HG03520 (cell line): Measurements from ENCODE around the gene COMP.

Experiments used
- ATAC-seq: cut with Tn5 transposase; IDR thresholded peaks from one replicate; pipeline ENCODE4 v1.9.1; 2021; ENCODE audit warnings: mild to moderate bottlenecking, moderate library complexity; ENCODE audit not compliant: unreplicated experiment

Gene COMP

DNA sequence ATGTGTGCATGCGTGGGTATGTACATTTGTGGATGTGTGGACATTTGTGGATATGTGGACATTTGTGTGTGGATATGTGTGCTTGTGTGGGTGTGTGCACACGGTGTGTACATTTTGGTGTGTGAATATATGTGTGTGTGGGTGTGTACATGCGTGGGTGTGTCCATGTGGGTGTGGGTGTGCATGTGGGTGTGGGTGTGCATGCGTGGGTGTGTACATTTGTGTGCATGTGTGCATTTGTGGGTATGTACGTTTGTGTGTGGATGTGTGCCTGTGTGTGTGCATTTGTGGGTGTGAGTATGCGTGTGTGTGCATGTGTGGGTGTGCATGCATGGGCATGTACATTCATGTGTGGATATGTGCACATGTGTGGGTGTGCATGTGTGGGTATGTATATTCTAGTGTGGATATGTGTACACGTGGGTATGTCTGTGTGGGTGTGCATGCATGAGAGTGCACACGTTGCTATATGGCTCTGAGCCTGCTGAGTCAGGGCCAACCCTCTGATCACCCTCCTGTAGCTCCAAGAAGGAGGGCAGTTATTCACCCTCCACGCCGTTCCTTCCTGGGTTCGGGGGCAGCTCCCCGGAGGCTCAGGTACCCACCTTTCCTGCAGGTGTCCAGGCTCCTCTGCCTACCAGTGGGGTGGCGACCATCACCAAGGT is 20.3 kb downstream of the COMP start:
- ATAC-seq = no peak

DNA sequence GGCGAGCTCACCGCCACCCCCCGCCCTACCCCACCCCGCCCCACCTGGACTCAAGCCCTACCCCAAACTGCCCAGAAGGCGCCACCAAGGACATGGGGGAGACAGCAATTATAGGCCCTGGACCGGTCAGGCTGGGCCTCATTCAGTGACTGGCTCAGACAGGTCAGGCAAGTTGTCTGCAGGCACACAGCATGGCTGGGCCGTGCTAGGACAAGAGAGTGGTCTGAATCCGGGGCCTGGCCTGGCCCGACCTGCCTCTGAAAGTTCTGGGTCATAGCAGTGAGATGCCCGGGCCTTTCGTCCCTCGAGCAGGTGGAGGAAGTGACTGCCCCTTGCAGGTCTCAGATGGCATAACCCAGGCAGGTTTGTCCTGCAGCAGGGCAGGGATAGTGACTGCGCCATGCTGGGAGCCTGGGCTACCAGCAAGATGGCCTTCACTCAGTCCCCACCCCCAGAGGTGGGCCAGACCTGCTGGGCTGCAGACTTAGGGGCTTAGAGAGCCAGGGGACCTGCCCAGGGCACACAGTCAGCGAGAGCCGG is 21.0 kb downstream of the COMP start:
- no peak for ATAC-seq

DNA sequence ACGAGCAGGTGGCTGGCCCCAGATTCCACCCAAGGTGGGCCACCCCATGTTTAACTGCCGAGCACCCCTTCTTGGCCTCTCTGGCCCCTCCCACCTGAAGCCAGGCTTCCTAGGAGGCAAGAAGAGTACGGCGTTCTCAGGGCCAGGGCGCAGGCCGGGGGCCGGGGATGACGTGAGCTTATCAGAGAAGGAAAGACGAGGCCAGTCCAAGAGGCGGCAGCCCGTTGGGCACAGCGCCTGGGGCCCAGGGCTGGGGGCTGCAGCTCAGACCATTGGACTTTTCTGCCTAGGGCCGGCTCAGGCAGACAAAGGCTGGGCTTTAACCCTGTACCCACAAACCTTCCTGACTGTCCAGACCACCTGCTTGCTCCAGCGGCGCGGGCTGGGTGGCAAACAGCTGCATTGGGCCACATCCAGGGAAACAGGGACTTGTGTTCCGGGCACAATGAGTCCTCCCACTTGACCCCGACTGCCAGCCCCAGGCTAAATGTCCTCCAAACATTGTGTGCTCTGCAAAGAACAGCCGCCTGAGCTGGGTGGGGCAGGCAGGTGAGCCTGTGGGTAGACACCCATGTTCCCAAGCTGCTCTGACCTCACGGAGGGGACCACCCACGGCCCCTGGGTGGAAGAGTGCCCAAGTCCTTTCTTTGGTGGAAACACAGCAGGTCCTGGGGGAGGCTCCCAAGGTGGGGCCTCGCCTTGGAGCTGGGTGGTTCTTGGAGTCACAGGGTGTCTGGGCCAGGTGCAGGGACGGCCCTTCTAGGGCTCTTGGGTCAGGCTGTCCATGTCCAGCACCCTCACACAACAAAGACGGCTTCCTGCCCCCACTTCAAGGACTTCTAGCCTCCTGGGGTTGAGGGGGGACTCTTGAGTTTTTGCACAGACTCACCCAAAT is 21.9 kb downstream of the COMP start:
- ATAC-seq = no peak

DNA sequence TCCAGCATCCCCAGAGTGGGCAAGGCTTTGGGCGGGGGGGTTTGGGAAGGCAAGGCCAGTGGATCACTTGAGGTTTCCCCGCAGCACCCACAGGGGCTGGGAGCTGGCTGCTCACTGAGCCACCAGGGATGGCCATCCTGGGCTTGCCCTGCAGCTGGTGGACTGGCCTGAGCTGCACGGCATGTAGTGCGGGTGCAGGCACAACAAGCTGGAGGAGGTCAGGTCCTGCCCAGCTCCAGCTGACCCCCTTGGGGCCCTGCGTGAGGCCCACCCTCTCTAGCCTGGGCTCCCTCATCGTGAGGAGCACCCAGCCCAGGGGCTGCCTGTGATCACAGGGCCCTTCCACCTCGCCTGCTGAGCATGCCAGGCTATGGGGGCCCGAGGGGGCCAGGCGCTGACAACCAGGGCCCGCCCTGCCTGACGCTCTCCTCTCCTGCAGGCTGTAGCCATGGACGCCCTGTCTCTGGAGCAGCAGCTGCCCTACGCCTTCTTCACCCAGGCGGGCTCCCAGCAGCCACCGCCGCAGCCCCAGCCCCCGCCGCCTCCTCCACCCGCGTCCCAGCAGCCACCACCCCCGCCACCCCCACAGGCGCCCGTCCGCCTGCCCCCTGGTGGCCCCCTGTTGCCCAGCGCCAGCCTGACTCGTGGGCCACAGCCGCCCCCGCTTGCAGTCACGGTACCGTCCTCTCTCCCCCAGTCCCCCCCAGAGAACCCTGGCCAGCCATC is 22.9 kb downstream of the COMP start:
- no peak for ATAC-seq

DNA sequence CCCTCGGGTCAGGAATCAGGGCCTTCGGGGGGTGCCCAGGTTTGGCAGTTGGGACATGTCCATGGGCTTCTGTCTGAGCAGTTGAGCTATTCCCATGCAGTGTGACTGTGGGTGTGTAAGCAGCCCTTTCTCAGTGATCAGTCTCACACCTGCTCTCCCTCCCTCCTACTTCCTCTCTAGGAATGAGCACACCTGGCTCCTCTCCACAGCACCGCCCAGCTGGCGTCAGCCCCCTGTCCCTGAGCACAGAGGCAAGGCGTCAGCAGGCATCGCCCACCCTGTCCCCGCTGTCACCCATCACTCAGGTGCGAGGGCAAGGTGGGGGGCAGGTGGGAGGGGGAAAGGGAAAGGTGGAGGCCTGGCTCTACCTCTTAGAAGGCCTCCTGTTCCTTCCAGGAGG is 25.9 kb downstream of the COMP start:
- ATAC-seq = no peak

DNA sequence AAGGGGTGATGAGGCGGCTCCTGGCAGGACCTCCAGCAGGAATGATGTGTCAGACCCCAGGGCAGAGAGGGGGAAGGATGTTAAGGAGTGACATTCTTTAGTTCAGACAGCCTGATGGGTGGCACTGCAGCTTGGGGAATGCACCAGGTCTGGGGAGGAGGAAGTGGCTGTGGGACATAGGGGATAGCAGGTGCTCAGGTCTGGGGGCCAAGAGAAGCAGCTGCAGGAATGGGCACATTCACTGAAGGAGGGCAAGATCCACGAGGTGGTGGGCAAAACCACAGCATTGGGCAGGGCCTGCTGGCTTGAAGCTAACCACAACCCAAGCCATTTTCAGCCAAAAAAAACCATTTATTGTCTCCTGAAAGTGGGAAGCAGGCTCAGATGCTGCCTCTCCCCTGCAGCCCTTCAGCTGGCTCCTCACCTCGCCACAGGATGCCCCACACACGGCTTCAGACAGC is 26.5 kb downstream of the COMP start:
- ATAC-seq = no peak

DNA sequence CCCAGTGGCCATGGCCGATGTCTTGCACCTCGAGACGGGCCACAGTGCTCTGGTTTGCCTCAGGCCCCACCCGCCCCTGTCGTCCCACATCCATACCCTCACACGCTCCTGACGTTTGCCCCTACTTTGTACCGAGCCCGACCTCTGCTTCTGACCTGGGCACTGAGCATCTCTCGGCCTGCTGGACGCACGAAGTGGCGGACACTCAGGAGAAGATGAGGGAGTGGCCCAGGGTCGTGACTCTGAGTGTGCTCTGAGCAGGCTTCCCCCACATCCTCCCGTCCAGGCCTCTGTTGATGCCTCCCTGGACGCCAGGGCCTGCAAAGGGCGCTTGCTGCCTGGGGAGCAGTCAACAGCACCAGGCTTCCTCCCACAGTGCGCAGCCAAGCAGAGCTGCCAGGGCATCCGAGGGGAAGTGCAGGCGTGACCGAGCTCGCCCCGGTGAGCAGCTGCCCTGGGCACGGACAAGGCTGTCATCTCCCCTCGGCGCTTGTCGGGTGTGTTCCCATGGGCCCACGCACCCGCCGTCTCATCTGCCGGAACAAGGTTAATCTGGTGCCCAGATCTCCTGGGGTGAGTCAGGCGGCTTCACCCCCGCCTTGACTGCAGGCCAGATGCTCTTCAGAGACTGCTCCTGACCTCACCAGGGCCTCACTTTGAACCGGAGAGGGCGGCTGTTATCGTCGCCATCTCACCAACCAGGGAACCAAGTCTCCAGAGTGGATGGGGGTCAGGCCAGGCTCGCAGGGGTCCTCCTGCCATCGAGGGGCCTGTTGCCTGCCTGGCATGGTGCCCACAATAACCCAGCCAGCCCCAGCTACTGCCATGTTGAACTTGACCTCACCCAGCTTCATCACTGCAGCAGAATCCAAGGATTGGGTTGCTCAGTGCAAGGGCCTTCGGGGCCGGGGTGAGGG is 27.2 kb downstream of the COMP start:
- no peak for ATAC-seq

DNA sequence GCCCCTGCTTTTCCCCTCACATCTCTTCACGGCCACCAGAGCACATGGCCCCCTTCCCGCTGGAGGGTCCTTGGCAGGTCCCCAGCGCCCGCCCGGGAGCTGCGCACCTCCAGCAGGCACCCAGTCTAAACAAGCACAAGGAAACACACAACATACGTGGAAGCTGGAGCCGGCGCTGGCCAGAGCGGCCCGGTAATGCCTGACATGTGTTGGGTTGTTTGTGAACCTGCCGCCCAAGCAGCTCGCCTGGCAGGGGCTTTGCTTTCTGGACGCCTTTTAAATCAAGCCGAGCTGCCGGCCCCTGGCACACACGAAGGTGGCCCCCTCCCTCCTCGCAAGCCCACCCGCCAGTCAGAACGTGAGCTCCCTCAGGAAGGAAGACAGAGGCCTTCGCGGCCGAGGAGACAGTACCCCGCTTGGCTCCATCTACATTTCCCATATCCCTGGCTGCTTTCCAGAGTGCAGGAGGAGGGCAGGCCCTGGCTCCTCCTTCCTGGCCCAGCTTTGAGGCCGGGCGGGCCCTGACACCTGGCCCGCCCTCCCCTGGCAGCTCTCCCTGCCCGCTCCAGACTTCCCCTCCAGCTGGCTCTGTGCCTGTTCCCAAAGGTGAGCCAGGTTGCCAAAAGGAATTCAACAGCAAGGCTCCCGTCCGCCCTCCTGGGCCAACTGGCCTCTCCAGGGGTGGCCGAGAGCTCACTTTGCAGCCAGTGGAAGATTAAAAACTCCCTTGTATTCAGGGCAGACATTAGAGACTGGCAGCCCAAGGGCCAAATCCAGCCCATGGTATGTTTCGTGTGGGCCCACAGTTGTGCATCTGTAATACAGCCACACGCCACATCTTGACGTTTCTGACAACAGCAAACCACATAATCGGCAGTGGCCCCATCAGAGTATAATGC is 28.7 kb downstream of the COMP start:
- no peak for ATAC-seq

DNA sequence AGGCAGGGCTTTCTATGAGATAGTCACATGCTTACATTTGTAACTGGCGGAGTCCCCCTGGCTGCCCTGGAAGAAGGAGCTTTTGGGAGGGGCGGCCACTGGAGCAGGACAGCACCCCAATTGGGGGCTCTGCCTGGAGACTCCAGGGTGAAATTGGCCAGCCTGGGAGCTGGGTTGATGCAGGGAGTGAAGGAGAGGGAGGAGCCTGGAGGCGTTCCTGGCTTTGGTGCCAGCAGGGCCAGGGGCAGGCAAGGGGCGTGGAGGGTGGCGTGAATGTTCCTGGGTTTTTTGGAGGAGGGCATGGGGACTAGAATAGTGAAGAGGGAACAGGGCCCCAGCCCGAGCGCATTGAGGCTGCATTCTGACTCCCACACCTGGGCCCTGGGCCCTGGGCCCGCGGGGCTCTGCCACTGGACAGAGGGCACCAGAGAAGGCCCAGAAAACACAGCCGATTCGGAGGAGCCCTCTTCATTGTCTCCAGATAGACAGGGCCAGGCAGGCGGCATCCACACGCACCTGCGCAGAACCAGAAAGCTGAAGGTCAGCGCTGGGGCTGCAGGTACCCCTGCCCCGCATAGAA is 29.5 kb downstream of the COMP start:
- no peak for ATAC-seq

DNA sequence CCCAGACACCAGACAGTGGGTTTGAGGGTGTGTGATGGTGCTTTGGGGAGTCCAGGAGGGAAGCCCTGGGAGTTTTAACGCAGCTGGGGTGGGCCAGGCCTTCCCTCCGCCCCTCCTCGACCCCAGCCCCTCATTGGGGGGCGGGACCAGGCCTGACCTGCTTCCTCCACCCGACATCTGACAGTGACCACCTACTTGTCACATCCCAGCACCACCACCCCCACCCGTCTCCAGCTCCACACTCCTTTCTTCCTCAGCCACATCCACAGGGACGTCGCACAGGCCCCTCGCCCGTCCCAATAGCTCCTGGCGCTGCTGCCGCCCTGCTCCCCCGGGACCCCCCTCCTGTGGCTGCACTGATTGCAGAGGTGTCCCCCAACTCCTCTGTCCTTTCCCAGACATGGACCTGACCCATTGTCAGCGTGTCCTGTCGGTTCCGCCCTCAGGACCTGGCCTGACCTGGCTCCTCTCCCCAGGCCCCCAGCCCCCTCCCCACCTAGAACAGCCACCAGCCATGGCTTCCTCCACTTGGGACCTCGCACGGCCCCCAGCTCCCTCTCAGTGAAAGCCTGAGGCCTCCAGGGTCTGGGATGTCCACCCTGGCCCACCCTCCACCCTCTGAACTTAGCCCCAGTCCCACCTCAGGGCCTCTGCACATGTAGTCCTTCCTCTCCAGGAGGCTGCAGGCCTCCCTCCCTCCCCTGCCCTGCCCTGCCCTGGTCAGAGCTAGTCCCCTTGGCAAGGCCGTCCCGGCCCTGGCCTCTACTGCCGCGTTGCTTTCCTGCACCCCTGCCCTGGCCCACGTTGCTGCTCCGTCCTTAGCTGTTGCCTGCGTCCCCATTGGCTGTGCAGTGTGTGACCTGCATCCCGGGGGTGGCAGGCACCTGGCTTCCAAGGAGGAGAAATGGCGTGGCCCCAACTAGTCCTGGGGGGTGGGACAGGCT is 30.4 kb downstream of the COMP start:
- ATAC-seq = no peak

DNA sequence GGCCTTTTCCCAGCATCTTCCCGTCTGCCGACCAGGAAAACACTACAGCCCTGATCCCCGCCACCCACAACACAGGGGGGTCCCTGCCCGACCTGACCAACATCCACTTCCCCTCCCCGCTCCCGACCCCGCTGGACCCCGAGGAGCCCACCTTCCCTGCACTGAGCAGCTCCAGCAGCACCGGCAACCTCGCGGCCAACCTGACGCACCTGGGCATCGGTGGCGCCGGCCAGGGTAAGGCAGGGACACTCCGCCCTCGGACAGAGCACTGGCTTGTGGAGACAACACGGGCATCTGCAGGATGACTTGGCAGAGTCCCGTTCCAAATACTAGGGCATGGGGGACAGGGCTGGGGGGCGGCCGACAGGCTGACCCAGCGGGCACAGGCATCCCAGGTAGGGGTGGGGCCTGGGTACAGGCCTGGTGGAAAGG is 31.1 kb downstream of the COMP start:
- ATAC-seq = no peak

DNA sequence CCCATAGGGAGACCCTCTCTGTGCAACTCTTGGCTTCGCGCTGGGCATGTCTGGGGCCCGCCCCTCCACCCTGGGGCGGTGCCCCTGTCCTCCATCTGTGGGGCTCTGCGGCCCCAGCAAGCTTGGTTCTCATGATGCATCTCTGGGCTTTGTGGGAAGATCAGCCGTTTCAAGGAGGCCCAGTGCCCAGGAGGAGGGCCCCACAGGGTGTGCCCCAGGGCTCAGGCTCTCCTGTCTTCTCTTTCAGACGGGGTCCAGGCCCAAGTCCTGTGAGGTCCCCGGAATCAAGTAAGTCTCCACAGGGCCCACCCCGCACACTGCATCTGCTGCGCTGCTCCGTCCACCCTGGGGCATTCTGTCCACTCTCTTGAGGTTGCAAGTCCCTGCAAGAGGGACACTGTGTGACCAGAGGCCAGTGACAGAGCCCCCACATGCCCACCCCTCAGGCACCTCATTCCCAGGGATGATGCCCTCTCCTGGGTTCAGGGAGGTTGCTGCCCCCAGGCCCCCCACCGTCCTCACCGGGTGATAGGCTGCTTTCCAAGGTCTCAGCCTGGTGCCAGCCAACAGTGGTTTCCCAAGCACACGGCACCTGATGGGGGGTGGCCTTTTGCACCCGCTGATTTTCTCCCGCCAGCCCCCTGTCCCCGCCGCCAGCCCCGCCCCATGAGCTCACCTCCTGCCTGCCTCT is 31.7 kb downstream of the COMP start:
- no peak for ATAC-seq

DNA sequence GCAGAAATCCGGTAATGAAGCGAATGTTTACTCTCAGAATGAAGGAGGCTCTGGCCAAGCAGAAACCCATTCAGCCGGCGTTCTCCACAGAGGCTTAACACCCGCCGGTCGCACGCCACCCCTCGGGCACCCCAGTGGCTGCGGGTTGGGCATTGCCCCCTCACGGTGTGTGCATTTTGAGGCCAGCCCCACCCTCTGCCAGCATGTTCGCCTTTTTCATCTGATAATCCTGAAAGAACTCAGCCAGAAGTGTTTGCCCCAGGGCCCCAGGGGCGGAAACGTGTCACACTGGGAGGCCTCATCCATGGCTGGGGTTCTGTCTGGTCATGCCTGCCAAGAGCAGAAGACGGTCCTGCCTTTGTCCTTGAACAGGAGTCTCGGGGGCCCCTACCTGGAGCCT is 34.2 kb downstream of the COMP start:
- ATAC-seq = no peak

DNA sequence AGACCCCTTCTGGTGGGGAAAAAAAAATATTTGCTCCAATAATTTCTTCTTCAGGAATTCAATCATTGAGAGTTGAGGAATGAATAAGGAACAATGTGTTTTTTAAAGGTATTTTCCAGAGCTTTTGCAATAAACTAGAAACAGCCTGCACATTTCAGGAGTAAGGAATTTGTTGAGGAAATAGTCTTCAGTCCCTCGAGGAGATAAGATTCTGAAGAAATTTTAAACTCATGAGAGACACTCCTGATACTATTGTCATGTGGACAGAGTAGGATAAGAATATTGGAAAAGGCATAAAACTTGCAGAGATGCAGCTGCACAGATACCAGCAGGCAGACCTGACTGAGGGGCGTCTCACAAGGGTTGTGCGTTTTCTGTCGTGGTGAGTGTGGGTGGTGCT is 36.6 kb downstream of the COMP start:
- ATAC-seq = no peak

DNA sequence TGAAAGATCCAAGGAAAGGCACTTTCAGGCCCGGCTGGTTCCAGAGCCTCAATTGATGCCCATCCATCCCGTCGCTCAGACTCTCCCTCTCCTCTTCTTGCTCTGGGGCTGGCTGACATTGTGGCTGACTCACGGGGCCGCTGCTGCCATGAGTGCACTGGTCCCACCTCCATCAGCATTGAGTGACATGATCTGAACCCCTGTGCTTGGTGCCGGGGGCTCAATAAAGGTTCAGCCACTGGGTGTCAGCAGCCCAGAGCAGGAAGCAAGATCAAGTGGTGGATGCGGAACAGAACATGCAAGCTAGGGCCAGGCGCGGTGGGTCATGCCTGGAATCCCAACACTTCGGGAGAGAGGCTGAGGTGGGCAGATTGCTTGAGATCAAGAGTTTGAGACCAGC is 39.5 kb downstream of the COMP start:
- no peak for ATAC-seq

DNA sequence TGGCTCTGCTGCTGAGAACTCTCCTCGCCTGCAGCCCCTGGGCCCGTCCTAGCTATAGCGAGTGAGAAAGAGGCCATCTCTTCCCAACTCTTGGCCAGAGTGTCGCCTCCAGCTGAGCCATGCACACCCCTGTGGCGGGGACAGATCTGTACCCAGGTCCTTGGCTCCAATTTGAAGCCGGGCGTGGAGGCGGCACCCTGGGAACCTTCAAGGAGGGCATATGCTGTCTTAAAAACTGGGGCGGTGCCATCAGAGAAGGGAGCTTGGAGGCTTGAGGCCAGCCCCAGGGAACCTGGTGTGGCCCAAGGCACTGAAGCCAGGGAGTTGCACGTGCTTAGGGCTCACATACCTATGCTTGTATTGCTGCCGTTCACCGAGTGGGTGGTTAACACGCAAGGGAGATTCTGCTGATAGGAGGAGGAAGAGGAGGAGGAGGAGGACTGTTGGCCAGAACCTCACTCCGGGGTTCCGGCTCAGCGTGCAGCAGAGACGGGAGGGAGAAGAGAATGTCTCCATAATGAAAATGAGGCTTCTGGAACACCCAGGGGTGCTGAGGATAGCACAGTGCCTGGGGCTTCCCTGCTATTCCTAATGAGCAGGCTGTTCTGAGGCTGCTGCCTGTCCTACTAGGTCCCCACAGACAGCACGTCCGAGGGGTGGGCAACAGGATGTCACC is 40.7 kb downstream of the COMP start:
- no peak for ATAC-seq
